ENCODE measurements around the gene TMED6. TPM values are rescaled to one million over a fixed set of nuclear protein-coding genes. Genes with fewer than 3 reads are reported as not detected.
A peak's percentile ranks its signal among the peaks of the same experiment; 100 is the strongest.

Gene TMED6
- total RNA-seq, 1 experiment from 2014 or later, result not detected

DNA sequence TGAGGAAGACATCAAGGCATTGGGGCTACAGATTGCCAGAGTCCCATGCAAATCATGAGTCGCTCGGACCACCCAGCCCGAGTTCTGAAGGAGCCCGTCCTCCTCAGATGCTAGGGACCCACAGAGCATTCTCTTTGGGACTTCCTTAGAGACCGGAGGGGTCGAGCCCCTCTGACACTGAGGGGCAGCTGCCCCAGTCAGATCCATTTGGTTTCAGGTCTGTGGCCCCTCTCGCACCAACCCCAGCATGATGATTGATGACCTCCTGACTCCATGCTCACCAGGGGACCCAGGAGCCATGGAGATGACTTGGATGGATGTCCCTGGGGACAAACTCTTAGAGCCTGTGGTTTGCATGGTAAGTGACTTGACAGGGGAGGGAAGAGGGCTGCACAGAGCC lies 29.2 kb downstream of the TMED6 start:
- no peak for DNase-seq
- Histone ChIP-seq H3K9me3 (replicated peaks) (no peaks in the 10 kb centered on the region), H3K4me3 (no peak overlapping the region), H3K36me3 (peaks cover 34% of the 10 kb centered on the region), H3K27me3 (no peaks in the 10 kb centered on the region), H3K4me1 (no peaks in the 10 kb centered on the region), H3K27ac (no peak overlapping the region)

- Histone ChIP-seq H3K9me3 (replicated peaks) (no peaks in the 10 kb centered on the region), H3K36me3 (peaks cover 26% of the 10 kb centered on the region)
- no peak for DNase-seq
Measured at GRCh38 chr16:69321080-69321479, 30.5 kb downstream of the TMED6 start.

GRCh38 chr16:69320740-69321073 lies 30.9 kb downstream of the TMED6 start:
- H3K4me1 ChIP-seq, result no peaks in the 10 kb centered on the region
- no peaks in the 10 kb centered on the region for H3K9me3 ChIP-seq (replicated peaks)
- H3K4me3 ChIP-seq, result no peak overlapping the region
- no peak overlapping the region for H3K27ac ChIP-seq
- peaks cover 27% of the 10 kb centered on the region; the same call in 1 of the 2 replicates for H3K36me3 ChIP-seq
- DNase-seq, result no peak
- no peaks in the 10 kb centered on the region for H3K27me3 ChIP-seq

More at GRCh38 chr16:69321080-69321479, 30.5 kb downstream of the TMED6 start:
- H3K4me3 ChIP-seq, result no peak overlapping the region
- no peak overlapping the region for H3K27ac ChIP-seq
- no peaks in the 10 kb centered on the region for H3K4me1 ChIP-seq
- H3K27me3 ChIP-seq, result no peaks in the 10 kb centered on the region

GRCh38 chr16:69319826-69320739 lies 31.5 kb downstream of the TMED6 start:
- peaks cover 27% of the 10 kb centered on the region; the same call in 1 of the 2 replicates for H3K36me3 ChIP-seq
- no peaks in the 10 kb centered on the region for H3K27me3 ChIP-seq
- H3K4me3 ChIP-seq, result no peak overlapping the region
- H3K27ac ChIP-seq, result no peak overlapping the region
- H3K9me3 ChIP-seq (replicated peaks), result no peaks in the 10 kb centered on the region
- no peak for DNase-seq
- no peaks in the 10 kb centered on the region for H3K4me1 ChIP-seq

GRCh38 chr16:69319381-69319780 lies 32.2 kb downstream of the TMED6 start:
- Histone ChIP-seq H3K27ac (no peak overlapping the region), H3K4me3 (no peak overlapping the region), H3K4me1 (no peaks in the 10 kb centered on the region), H3K27me3 (no peaks in the 10 kb centered on the region), H3K36me3 (peaks cover 27% of the 10 kb centered on the region; the same call in 1 of the 2 replicates), H3K9me3 (replicated peaks) (no peaks in the 10 kb centered on the region)
- no peak for DNase-seq

GRCh38 chr16:69318911-69319289 lies 32.7 kb downstream of the TMED6 start:
- Histone ChIP-seq H3K27ac (no peak overlapping the region), H3K36me3 (peaks cover 25% of the 10 kb centered on the region; the same call in 1 of the 2 replicates), H3K4me1 (no peaks in the 10 kb centered on the region), H3K9me3 (replicated peaks) (no peaks in the 10 kb centered on the region), H3K27me3 (no peaks in the 10 kb centered on the region), H3K4me3 (no peak overlapping the region)
- DNase-seq, result no peak

- no peaks in the 10 kb centered on the region for H3K4me1 ChIP-seq
- H3K27me3 ChIP-seq, result no peaks in the 10 kb centered on the region
- DNase-seq, result no peak
- H3K36me3 ChIP-seq, result peaks cover 24% of the 10 kb centered on the region; the same call in 1 of the 2 replicates
- no peaks in the 10 kb centered on the region for H3K9me3 ChIP-seq (replicated peaks)
- no peak overlapping the region for H3K4me3 ChIP-seq
- no peak overlapping the region for H3K27ac ChIP-seq
Measured at GRCh38 chr16:69318177-69318910, 33.2 kb downstream of the TMED6 start.

DNA sequence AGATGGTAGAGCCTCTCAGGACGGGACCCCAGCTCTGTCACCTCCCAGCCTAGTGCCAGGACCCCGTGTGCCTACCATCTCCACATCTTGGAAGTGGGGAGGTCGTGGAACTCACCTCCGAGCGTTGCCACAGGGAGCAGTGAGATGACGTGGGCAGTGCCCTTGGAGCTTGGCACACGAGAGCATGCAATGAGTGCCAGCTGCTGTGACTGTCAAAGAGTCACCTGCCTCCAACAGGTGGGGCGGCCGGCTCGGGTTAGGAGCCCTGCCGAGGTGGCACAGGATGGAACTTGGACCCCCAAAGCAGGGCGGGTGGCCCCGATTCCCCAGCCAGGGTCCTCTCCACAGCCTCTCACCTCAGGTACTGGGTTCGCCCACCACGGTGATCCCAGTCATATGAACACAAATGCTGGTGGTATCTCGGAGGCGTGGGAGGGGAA lies 35.0 kb downstream of the TMED6 start:
- DNase-seq, result no peak
- Histone ChIP-seq H3K9me3 (replicated peaks) (no peaks in the 10 kb centered on the region), H3K36me3 (peaks cover 15% of the 10 kb centered on the region; the same call in 1 of the 2 replicates), H3K4me1 (no peaks in the 10 kb centered on the region), H3K4me3 (no peak overlapping the region), H3K27ac (no peak overlapping the region), H3K27me3 (no peaks in the 10 kb centered on the region)

GRCh38 chr16:69315486-69316311 lies 35.9 kb downstream of the TMED6 start:
- DNase-seq, result no peak
- peaks cover 15% of the 10 kb centered on the region; the same call in 1 of the 2 replicates for H3K36me3 ChIP-seq
- no peak overlapping the region for H3K4me3 ChIP-seq
- no peaks in the 10 kb centered on the region for H3K4me1 ChIP-seq
- no peak overlapping the region for H3K27ac ChIP-seq
- H3K9me3 ChIP-seq (replicated peaks), result no peaks in the 10 kb centered on the region
- H3K27me3 ChIP-seq, result no peaks in the 10 kb centered on the region

GRCh38 chr16:69314534-69314933 lies 37.1 kb downstream of the TMED6 start:
- DNase-seq, result no peak
- Histone ChIP-seq H3K4me1 (no peaks in the 10 kb centered on the region), H3K27me3 (no peaks in the 10 kb centered on the region), H3K9me3 (replicated peaks) (no peaks in the 10 kb centered on the region), H3K27ac (no peak overlapping the region), H3K4me3 (no peak overlapping the region), H3K36me3 (peaks cover 12% of the 10 kb centered on the region; the same call in 1 of the 2 replicates)

- no peak for DNase-seq
- H3K36me3 ChIP-seq, result peaks cover 7% of the 10 kb centered on the region; the same call in 1 of the 2 replicates
- no peaks in the 10 kb centered on the region for H3K9me3 ChIP-seq (replicated peaks)
- no peaks in the 10 kb centered on the region for H3K27me3 ChIP-seq
- no peaks in the 10 kb centered on the region for H3K4me1 ChIP-seq
- H3K27ac ChIP-seq, result no peak overlapping the region
- no peak overlapping the region for H3K4me3 ChIP-seq
Measured at GRCh38 chr16:69313469-69313868, 38.1 kb downstream of the TMED6 start.

GRCh38 chr16:69311533-69312387 lies 39.8 kb downstream of the TMED6 start:
- Histone ChIP-seq H3K4me1 (no peaks in the 10 kb centered on the region), H3K27me3 (no peaks in the 10 kb centered on the region), H3K9me3 (replicated peaks) (no peaks in the 10 kb centered on the region), H3K36me3 (peaks cover 7% of the 10 kb centered on the region; the same call in 1 of the 2 replicates), H3K27ac (no peak overlapping the region; the same call in 1 of the 2 replicates), H3K4me3 (peak overlapping the region; percentile 98)
- DNase-seq, result peak; percentile 38 to 40

- peak within 1 kb of the TSS; percentile 31; the same call in 1 of the 2 replicates for H3K27ac ChIP-seq
- 0 out of 2 replicates have a peak, but pooled peaks cover 4% of the 10 kb centered on the region for H3K36me3 ChIP-seq
- no peaks in the 10 kb centered on the region for H3K9me3 ChIP-seq (replicated peaks)
- H3K4me3 ChIP-seq, result peak within 1 kb of the TSS; percentile 98
- no peaks in the 10 kb centered on the region for H3K27me3 ChIP-seq
- DNase-seq, result peak; percentile 92
- H3K4me1 ChIP-seq, result no peaks in the 10 kb centered on the region
Measured at GRCh38 chr16:69310653-69311532, 40.7 kb downstream of the TMED6 start, which contains the start of gene VPS4A. TSS of gene VPS4A (plus strand) at chr16:69311350. CDS start at chr16:69311512, 162 bp downstream.

All from SJCRH30 (cell line).